Measurements from ENCODE around the gene PTGES2.

The PTGES2 gene

DNA sequence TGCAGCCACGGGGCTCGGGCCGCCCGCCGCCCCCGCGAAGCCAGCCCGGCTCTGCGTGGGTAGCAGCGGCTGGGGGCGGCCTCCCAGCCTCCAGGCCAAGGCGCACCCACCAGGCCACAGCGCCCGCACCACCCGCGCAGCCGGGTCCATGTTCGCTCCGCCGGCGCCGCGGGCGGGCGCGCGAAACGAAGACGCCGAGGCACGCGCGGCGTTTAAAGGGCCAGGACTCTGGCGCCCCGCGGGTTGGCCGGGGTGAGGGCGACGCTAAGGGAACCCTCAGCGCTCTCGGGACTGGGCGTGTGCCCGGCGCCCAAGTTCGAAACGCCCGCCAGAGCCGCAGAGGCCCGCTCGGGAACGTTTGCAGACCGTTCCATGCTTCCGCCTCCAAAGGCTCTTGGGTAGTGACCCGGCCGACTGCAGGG, at the start of gene PTGES2:
Gene PTGES2, minus strand, starts transcription at position 162 of the 422 bp plus-strand sequence. Its CDS starts 12 bp downstream, at position 150.
- peak; percentile 55 to 84 for DNase-seq

DNA sequence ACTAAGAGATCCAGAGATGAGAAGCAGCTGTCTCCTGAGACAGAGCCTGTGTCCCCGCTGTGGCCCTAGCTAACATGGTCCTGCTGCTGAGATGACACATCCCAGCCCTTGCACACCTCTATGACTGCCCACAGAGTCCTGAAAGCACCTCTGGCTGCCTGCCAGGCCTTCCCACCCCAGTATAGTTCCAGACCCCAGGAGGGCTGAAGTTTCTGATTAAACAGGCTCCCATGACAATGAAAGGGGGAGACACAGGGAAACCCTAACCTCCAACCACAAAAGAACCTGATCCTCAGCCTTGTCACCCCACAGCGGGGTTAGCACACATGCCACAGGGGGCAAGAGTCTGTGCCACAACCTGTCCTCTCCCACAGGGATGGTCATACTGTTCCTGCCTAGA, 48.2 kb upstream of the PTGES2 start:
- DNase-seq: no peak

DNA sequence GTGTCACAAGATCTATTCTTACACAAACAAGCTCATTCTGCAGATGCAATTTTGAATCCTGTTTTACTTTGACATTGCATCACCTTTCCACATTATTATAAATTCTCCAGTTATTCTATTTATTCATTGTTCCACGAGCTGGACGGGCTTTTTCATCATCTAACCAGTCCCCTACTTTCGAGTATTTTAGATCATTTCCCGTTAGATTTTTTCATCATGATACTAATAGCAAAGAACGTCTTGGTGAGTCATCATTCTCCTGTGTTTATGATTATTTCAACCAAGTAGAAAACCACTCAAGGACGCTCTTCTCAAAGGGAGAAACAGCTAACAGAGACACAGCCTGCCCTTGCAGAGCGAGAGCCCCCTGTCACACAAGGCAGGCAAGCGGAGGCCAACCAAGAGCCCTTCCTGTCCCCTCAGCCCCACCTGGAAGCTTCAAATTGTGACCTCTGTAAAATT, 47.6 kb upstream of the PTGES2 start:
- DNase-seq: no peak

DNA sequence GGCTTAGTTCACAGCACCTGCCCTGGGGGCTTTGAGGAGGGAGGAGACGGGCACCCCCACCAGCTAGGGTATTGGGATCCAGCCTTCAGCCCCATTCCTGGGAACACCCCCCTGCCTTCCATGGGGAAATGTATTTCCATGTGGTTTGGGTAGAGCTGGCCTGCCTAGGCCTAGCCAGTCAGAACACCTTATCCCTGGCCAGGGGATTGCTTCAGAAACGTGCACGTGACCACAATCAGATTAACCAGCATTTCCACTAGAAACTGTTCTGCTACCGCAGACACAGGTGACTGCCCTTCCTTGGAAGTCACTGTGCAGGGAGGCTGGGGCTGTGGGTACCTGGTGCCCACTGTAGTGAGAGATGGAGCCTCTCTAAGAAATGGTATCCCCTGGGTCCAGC, 46.5 kb upstream of the PTGES2 start:
- no peak for DNase-seq

DNA sequence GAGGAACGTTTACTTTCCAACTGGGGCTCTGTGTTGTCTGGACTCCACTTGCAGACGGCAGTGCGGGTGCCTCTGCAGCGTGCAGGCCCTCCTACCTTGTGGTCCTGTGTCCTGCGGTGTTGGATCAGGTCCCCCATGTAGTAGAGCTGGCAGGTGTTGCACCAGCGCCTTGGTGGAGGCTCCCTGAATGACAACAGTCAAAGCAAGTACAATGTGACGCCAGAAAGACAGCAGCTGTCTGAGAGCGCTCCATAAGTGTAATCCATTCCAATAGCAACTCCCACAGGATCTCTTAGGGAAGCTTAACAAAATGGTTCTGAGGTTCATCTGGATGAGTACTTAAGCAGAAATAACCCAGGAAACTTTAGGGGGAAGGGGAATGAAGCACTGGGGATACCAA, 42.4 kb upstream of the PTGES2 start:
- peak; percentile 7 to 58 for DNase-seq

DNA sequence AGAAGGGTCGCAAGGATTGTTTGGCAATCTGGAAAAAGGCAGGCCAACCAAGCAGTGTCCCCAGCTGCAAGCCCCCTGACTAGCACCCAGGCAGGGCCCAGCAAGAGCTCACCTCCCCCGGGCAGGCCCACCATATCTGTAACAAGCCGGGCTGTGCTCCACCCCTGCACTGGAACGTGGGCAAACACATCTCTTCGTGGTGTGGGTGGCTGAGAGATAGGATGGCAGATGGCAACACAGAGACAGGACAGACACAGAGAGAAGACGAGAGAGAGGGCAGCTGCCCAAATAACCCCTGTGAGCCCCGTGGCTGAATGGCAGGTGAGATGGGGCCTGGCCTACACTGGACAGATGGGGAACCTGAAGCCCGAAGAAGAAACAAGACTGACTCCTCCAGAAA, 42.0 kb upstream of the PTGES2 start:
- peak in 1 of 2 experiments; percentile 55 for DNase-seq

DNA sequence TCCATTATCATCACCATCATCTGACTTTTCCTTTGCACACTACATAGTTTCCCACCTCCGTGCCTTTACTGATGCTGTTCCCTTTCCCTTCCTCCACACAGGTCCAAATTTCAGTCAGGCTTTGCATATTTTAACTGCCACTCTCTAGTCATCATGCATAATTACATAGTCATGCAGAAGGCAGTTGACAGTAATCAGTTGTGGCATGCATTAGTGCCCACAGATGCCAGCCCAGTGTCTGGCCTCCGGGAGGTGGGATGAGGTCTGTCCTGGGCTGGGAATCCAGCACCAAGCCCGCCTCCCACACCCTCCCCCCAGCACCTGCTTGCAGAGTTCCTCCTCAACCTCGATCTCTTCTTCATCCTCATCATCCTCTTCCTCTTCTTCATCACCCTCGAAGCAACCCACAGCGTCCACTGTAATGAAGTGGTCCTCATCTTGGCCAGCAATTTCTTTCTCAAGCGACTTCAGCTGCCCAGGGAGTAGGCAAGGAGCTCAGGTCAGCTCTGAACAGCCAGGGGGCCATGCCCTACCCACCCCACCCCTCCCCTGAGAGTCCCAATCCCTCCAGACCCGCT, 41.3 kb upstream of the PTGES2 start:
- DNase-seq: peak; percentile 84 to 89

DNA sequence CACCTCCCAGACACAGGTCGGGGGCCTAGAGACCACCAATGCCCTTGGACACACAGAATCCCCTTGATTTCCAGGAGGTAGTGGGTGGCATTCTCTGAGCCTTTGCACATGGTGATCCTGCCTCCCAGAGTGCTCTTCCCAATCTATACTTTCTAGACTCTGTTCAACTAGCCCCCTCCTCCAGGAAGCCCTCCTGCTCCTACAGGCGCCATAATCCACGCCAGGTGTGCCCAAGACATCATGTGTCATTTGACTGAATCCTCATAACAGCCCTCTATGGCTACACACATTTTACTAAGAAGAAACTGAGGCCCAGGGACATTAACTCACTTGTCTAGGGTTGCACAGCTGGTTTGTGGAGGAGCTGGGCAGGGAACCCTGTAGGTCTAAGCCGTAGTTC, 39.7 kb upstream of the PTGES2 start:
- no peak for DNase-seq

DNA sequence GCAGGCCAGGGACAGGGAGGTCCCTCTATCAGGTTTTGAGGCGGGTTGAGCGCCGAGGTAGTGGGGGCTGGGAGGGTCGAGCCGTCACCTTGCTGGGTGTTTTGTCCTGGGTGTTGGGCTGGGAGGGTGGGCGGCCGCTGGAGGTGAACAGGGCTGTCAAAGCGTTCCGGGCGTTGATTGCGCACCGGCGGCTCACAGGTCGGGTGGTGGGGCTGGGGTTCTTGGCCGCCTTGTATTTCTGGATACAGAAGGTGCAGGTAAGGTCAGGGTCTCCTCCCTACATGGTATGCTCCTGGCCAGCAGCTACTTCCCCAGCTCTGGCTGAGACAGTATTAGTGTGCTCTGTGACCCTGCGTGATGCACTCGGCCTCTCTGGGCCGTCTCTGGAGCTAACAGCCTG, 38.6 kb upstream of the PTGES2 start:
- DNase-seq: no peak

DNA sequence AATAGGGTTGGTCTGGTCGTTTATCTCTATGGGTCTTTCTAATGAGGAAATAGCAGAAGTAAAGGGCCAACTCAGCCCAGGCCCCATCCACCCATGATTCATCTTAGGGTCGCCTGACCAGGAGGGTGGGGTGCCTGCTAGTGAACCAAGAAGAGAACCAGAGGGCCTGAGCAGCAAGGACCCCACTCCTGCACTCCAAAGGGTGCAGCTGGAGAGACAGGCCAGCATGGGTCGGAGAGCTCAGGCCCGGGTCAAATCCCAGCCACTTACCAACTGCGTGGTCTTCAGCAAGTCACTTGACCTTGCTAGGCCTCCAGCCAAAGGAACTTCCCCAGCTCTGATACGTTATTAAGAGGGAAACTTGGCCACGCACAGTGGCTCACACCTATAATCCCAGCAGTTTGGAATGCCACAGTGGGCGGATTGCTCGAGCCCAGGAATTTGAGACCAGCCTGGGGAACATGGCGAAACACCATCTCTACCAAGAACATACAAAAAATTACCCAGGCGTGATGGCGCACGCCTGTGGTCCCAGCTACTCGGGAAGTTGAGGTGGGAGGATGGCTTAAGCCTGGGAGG, 36.9 kb upstream of the PTGES2 start:
- DNase-seq: no peak

DNA sequence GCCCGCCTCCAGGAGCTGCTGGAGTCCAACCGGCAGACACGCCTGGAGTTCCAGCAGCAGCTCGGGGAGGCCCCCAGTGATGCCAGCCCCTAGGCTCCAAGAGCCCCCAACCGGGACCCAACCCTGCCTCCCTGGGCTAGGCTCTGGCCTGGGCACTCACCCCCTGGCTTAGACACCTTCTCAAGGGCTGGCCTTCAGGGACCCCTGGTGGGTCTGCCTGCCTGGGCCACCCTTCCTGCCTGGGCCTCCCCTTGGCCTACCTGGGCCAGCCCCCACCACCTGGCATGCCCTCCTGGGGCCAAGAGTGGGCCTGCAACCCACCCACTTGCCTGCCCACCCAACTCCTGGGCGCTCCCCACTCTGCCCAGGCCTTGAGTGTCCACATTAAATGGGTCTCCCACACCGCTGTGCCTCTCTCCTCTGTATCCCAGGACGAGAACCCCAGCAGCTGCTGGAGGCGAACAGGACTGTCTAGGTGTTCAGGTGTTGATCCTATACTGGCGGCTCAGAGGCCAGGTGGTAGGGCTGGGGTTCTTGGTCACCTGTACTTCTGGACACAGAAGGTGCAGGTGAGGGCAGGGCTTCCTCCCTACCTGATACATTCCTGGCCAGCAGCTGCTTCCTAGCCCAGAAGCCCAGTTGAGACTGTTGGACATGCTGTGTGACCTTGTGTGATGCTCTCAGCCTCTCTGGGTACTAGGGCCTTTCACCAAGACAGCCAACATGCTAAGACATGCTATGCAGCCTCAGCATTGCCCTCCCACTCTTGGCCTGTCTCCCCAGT, 36.2 kb upstream of the PTGES2 start:
- DNase-seq: no peak

DNA sequence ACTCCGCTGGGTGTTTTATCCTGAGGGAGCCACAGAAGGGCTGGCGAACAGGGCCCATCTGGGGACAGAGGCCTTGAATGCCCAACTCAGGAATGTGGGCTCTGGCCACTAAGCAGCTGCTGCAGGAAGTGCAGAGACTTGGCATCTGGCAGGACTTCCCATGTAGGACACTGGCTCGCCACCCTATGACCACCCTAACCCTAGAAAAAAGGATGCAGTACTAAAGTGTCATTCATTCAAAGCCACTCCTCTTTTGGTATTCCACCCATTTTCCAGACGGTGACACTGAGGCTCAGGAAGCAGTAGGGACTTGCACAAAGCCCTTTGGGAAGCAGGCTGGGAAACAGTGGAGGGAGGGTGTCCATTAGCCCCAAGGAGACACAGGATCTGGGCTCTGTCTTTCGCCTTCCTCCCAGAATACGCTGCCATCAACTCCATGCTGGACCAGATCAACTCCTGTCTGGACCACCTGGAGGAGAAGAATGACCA, 35.5 kb upstream of the PTGES2 start:
- no peak for DNase-seq

DNA sequence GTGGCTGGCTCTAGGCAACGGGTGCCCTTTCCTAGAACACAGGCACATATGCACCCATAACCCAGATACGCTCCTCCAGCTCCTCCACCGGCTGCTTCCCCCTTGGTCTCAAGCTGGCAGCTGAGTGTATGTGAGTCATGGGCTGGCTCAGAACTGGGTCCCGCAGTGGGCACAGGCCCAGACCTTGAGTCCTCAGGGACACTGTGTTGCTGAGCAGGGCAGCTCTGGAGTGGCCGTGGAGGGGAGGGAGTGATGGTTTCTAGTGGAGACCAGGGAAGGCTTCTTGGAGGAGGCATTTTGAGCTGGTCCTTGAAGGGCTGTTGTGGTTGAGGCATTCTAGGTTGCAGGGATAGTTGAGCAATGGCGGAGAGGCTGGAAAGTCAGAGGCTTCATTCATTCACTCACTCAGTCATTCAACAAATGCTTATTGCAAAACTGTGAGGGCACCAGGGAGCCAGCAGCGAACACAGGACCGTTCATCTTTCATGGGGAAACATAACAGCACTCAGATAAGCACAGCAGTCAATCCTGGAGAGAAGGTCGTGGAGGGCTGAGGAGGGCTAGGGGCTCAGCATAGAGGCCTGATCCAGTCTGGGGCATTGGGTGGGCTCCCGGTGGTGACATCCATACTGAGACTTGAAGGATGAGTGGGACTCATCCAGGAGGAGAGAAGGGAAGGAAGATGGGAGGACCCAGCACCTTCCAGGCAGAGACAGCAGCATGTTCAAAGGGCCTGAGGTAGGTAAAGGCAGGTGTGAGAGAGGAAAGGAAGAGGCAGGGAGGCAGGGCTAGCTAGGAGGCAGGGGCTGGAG, 34.9 kb upstream of the PTGES2 start:
- no peak for DNase-seq

DNA sequence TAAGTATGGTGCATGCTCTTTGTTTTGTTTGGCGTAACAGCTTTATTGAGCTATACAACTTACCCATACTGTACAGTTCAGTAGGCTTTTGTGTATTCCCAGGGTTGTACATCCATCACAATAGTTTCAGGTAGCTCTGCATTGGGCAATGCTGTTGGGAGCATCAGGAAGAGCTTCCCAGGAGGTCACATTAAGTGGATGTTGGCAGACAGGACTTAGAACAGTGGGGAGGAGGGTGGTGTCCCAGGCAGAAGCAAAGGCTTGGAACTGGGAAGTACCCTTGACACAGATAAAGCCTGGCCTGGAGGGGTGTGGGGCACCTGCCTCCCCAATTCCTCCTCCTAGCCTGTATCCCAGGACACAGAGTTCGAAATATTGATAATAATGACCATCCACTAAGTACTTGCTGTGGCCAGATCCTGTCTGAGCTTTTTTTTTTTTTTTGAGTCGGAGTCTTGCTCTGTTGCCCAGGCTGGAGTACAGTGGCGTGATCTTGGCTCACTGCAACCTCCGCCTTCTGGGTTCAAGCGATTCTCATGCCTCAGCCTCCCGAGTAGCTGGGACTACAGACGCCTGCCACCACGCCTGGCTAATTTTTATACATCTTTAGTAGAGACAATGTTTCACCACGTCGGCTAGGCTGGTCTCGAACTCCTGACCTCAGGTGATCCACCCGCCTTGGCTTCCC, 33.8 kb upstream of the PTGES2 start:
- DNase-seq: no peak

DNA sequence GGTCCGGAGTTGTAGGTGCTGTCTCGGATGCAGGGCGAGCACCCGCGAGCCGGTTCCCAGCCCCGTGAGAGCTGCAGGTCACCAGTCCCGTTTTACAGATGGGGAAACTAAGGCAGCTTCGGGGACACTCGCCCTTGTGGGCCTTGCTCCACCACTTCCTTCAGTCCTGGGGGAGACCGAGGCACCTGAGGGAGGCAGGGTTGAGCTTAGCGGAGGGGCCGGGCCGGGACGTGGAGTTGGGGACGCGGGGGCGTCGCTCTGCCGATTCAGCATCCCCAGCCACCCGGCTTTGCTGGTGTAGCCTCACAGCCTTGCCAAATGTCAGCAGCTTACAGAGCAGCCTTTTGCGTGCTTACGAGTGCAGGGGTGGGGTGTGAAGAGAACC, 33.1 kb upstream of the PTGES2 start:
- DNase-seq: peak in 1 of 2 experiments; percentile 24

DNA sequence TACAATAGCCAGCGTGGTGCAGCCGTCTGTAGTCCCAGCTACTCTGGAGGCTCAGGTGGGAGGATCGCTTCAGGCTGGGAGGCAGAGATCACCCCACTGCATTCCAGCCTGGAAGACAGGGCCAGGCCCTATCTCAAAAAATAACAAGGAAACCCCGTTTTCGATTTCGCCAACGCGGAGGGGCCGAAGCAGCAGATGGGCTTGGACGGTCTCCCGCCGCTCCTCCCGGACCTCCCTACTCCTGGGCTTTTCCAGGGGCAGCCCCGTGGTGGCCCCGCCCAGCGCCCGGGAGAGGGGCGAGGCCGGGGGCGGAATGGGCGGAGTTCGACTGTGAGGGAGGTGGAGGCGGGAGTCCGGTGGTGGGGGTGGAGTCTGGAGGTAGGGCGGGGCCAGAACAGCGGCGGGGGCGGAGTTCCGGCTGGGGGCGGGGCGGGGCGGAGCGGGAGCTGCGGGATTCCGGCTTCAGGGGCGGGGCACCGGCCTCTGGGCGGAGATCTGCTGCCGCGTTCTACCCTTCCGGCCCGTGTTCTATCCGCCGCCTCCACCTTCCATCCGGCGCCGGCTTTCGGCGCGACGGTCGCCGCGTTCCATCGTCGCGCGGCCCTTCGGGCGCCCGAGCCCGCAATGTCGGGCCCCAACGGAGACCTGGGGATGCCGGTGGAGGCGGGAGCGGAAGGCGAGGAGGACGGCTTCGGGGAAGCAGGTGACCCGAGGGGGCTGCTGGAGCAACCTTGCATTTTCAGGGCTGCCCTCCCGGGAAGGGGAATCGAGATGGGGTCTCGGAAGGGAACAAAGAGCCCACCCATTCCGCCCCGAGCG, 32.5 kb upstream of the PTGES2 start, which contains the start of gene BBLN:
Gene BBLN, plus strand, starts transcription at position 482 of the 819 bp plus-strand sequence. Its CDS starts 143 bp downstream, at position 625.
- DNase-seq: peak; percentile 48 to 91

DNA sequence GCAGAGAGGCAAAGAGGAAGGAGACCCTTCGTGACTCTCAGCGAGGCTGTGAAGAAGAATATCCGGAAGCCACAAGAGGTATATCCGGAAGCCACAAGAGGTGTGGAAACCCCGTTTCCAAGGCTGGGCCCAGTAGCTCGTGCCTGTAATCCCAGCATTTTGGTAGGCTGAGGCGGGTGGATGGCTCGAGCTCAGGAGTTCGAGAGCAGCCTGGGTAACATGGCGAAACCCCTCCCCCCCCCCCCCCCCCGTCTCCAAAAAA, 31.9 kb upstream of the PTGES2 start:
- no peak for DNase-seq

DNA sequence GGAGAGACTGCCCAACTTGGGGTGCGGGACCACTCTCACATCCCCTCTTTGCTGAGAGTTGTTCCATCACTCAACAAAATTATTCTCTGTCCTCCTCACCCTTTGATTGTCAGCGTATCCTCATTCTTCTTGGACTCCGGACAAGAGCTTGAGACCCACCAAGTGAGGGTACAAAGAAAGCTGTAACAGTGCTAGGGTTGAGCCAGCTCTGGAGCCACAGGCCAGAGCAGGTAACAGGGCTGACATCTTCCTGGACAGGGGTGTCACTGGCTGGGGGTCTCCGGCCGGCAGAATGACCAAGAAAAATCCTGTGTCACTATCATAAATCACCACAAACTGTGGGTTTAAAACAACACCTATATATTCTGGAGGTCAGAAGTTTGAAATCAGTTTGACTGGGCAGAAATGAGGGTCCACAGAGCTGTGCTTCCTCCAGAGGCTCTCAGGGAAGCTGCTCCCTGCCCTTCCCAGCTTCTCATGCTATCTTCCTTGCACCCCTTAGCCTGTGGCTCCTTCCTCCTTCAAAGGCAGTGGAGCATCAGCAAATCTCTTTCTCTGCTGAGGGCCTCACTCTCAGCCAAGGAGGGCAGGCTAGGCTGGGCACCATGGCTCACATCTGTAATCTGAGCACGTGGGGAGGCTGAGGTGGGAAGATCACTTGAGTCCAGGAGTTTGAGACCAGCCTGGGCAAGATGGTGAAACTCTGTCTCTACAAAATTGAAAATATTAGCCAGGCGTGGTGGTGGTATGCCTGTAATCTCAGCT, 28.4 kb upstream of the PTGES2 start:
- DNase-seq: no peak

DNA sequence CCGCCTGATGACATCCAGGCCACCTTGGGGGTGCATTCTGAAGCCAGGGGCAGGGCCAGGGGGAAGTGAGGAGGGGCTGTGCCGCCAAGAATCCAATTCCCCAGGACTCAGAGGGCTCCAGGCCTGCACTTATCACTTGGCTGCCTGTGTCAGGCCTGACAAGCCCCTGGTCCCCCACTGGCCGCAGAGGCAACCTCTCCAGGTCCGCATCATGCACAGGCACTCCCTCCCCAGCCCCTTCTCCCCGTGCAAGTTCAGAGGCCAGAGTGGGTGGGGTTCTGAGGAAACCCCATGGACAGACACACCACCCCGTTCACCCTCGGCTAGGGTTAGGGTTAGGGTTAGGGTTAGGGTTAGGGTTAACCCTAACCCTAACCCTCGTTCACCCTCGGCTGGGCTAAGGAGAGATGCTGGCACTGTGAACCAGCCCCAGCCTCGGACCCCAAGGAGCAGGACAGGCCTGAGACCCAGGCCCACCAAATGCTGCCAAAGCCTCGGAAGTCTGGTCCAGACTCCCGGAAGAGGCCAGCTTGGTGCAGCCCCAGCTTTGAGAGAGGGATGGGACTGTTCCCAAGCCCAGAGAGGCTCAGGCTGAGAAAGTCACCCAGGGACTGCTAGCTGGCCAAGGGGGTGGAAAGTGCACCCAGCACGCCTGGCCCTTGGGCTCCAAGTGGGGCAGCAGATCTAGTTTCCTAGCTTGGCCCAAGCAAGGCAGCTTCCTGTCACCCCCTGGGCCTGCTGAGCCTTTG, 26.6 kb upstream of the PTGES2 start:
- no peak for DNase-seq

All from NCI-H526 (cell line).